Medulla oblongata (tissue), 1 donor: Measurements from ENCODE around the gene KRTAP5-4.
"Not testable (repeated sequence)": the region's sequence is repeated elsewhere in the genome, so short reads cannot be mapped to it uniquely, and the experiment has no call there.

Experiments
- DNase-seq: peaks from one replicate; pipeline ENCODE4 v3.0.0-alpha.2; 2015; ENCODE audit errors: extremely low spot score

The KRTAP5-4 gene

GRCh38 chr11:1652771-1653540 lies 31.0 kb upstream of the KRTAP5-4 start:
- peak; percentile 75 for DNase-seq

- DNase-seq: no peak
Observed at GRCh38 chr11:1652442-1652770, 30.5 kb upstream of the KRTAP5-4 start.

GRCh38 chr11:1652026-1652425 lies 30.1 kb upstream of the KRTAP5-4 start:
- DNase-seq: no peak

- DNase-seq: no peak
Observed at GRCh38 chr11:1651411-1651980, 29.6 kb upstream of the KRTAP5-4 start.

GRCh38 chr11:1650918-1651262 lies 29.0 kb upstream of the KRTAP5-4 start:
- DNase-seq: no peak

- DNase-seq: no peak
Observed at GRCh38 chr11:1650034-1650917, 28.3 kb upstream of the KRTAP5-4 start.

- no peak for DNase-seq
Observed at GRCh38 chr11:1648653-1649420, 26.9 kb upstream of the KRTAP5-4 start.

- DNase-seq: no peak
Observed at GRCh38 chr11:1647901-1648652, 26.1 kb upstream of the KRTAP5-4 start.

- not testable (repeated sequence) for DNase-seq
Observed at GRCh38 chr11:1646540-1646939, 24.6 kb upstream of the KRTAP5-4 start.

GRCh38 chr11:1645357-1645821 lies 23.5 kb upstream of the KRTAP5-4 start:
- DNase-seq: no peak

GRCh38 chr11:1644601-1645356 lies 22.8 kb upstream of the KRTAP5-4 start:
- DNase-seq: no peak

- no peak for DNase-seq
Observed at GRCh38 chr11:1643146-1643690, 21.3 kb upstream of the KRTAP5-4 start.

GRCh38 chr11:1642288-1643145 lies 20.6 kb upstream of the KRTAP5-4 start:
- DNase-seq: no peak

GRCh38 chr11:1641096-1641495 lies 19.2 kb upstream of the KRTAP5-4 start:
- DNase-seq: no peak

GRCh38 chr11:1640076-1640946 lies 18.4 kb upstream of the KRTAP5-4 start:
- DNase-seq: no peak

- DNase-seq: no peak
Observed at GRCh38 chr11:1639666-1640065, 17.7 kb upstream of the KRTAP5-4 start.

- DNase-seq: no peak
Observed at GRCh38 chr11:1639102-1639620, 17.2 kb upstream of the KRTAP5-4 start.

GRCh38 chr11:1638344-1638743 lies 16.4 kb upstream of the KRTAP5-4 start:
- no peak for DNase-seq
